Tibial artery (tissue), 4 donors: ENCODE data around the gene LMO4.

Experiments
- DNase-seq, 2 donors: peaks; one replicate each; pipeline ENCODE4 v3.0.0-alpha.2; 2019
- H3K27ac ChIP-seq, 2 donors: fragments of 200-600 bp; sonication (generic) in 1 of 2; 1 replicate in 1 of 2; 2 replicates in 1 of 2; pipeline ENCODE4 v1.5.1; 2018 to 2019; ENCODE audit warnings: mild to moderate bottlenecking in 1 of 2
- H3K27me3 ChIP-seq, 2 donors: fragments of 200-600 bp; sonication (generic) in 1 of 2; one replicate each; pipeline versions ENCODE4 v1.5.1 to v1.6.0; 2016 to 2019
- H3K36me3 ChIP-seq, 3 donors: fragments of 200-600 bp; sonication (generic) in 2 of 3; one replicate each; pipeline ENCODE4 v1.5.1; 2016 to 2019; ENCODE audit warnings: mild to moderate bottlenecking in 2 of 3
- H3K4me1 ChIP-seq, 4 donors: fragments of 200-600 bp; sonication (generic) in 2 of 4; 1 replicate in 3 of 4; 2 replicates in 1 of 4; pipeline ENCODE4 v1.5.1; 2016 to 2019
- H3K4me3 ChIP-seq, 2 donors: fragments of 200-600 bp; sonication (generic) in 1 of 2; 1 replicate in 1 of 2; 2 replicates in 1 of 2; pipeline ENCODE4 v1.5.1; 2018 to 2019; ENCODE audit warnings: mild to moderate bottlenecking in 2 of 2
- H3K9me3 ChIP-seq, 3 donors: fragments of 200-600 bp; sonication (generic) in 1 of 3; one replicate each; pipeline ENCODE4 v1.5.1; 2016 to 2019
- intact Hi-C: fragments of 100-400 bp; cut with DNase I; formaldehyde crosslinking; loops from one replicate; pipeline ENCODE4 v1.15.0; 2023; ENCODE audit warnings: low total_unique reads
- TF ChIP-seq, protein P1 (sequence below), 2 experiments: fragments of 200-600 bp in 1 of 2; fragments of 450-650 bp in 1 of 2; IDR thresholded peaks; one replicate each; pipeline ENCODE4 v1.5.1; 2017 to 2019; ENCODE audit warnings: antibody characterized with exemption in 2 of 2, mild to moderate bottlenecking in 1 of 2, moderate library complexity in 1 of 2

LMO4 gene

DNA sequence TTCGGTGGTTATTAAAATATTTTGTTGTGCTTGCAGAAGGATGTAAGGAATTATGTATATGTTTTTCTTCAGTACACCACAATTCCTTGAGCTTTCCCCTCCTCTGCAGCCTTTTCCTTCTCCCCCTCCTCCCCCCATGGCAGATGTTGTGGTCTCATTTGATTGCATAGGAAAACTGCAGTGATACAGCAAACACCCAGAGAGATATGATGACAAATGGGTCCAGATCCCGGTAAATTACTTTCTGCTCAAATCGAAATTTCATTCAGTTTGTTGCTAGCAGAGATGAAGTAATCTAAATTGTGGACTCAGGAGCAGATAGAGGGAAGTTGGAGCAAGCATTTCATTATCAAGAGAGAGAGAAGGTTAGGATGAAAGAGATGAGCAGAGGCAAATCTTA, 9.9 kb downstream of the LMO4 start:
- H3K4me3 ChIP-seq = no peak overlapping the region
- intact Hi-C loops = loop anchor here (5.0 to 10.0 kb wide), 3 partner anchors 186 to 614 kb away; partner anchors contain the start of genes HS2ST1 and SELENOF
- TF ChIP-seq, protein P1, sequence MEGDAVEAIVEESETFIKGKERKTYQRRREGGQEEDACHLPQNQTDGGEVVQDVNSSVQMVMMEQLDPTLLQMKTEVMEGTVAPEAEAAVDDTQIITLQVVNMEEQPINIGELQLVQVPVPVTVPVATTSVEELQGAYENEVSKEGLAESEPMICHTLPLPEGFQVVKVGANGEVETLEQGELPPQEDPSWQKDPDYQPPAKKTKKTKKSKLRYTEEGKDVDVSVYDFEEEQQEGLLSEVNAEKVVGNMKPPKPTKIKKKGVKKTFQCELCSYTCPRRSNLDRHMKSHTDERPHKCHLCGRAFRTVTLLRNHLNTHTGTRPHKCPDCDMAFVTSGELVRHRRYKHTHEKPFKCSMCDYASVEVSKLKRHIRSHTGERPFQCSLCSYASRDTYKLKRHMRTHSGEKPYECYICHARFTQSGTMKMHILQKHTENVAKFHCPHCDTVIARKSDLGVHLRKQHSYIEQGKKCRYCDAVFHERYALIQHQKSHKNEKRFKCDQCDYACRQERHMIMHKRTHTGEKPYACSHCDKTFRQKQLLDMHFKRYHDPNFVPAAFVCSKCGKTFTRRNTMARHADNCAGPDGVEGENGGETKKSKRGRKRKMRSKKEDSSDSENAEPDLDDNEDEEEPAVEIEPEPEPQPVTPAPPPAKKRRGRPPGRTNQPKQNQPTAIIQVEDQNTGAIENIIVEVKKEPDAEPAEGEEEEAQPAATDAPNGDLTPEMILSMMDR (IDR thresholded peaks at IDR 0.05) = no peak
- H3K27ac ChIP-seq = no peak overlapping the region
- peaks cover 42% of the 10 kb centered on the region in 3 donors for H3K36me3 ChIP-seq
- H3K9me3 ChIP-seq = no peaks in the 10 kb centered on the region
- peaks cover 0 to 69% (median 42%) of the 10 kb centered on the region in 4 donors for H3K4me1 ChIP-seq
- no peaks in the 10 kb centered on the region for H3K27me3 ChIP-seq
- DNase-seq = no peak

DNA sequence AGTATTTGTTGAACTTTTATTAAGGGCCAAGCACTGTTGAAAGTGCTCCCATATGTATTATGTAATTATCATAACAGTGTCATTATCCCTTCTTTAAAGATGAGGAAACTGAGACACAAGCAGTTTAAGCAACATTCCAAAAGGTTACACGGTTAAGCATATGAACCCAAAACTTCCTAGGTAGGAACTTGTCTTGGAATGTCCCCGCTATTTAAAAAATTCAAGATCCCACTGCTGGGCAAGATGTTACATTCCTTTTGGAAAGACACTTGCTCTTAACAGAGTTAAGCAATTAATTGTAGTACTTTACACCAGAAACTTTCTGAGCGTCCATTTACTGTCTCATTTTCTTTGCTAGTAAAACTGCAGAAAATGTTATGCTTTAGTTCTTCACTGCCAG, 15.6 kb downstream of the LMO4 start:
- H3K27ac ChIP-seq = no peak overlapping the region
- H3K4me3 ChIP-seq = no peak overlapping the region
- H3K27me3 ChIP-seq = no peaks in the 10 kb centered on the region
- intact Hi-C loops = no loop called here
- peaks cover 55 to 76% (median 67%) of the 10 kb centered on the region in 3 donors for H3K36me3 ChIP-seq
- no peaks in the 10 kb centered on the region for H3K9me3 ChIP-seq
- no peak for DNase-seq
- TF ChIP-seq, protein P1 (IDR thresholded peaks at IDR 0.05) = no peak
- peaks cover 0 to 22% (median 8%) of the 10 kb centered on the region in 4 donors for H3K4me1 ChIP-seq

DNA sequence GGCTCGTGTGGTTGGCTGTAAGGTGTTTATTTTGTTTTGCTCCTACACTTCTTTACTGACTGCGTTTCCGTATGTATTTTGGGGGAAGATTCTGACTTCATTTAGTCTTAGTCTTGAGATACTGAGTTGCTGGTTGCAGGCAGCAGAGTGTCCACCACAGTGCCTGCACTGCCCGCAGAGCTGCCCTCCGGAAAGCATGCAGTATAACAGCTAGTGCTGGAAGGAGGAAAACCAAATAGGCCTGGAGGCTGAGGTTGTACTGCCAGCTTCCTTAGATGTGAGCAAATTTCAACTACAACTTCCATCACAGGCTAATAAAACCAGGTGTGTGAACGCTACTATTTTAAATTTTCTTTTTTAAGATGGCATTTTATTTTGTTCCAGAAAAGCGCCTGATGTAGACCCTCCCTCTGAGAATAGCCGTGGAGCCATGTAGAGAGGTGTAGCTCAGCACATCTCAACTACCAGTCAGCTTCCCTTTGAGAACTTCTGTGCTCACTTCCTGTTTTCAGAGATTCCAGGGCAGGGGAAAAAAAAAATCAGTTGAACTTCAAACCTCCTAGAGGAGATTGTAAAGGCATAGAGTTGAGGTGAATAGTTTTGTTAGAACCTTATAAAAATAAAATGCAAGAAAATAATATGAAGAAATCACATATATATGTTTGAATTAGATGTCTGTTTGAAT, 17.6 kb downstream of the LMO4 start:
- no peak for DNase-seq
- peaks cover 36 to 55% (median 47%) of the 10 kb centered on the region in 3 donors for H3K36me3 ChIP-seq
- intact Hi-C loops = no loop called here
- H3K4me3 ChIP-seq = no peak overlapping the region
- no peaks in the 10 kb centered on the region for H3K27me3 ChIP-seq
- TF ChIP-seq, protein P1 (IDR thresholded peaks at IDR 0.05) = no peak
- H3K4me1 ChIP-seq = peaks cover 0 to 21% (median 6%) of the 10 kb centered on the region in 4 donors
- no peaks in the 10 kb centered on the region for H3K9me3 ChIP-seq
- no peak overlapping the region for H3K27ac ChIP-seq

DNA sequence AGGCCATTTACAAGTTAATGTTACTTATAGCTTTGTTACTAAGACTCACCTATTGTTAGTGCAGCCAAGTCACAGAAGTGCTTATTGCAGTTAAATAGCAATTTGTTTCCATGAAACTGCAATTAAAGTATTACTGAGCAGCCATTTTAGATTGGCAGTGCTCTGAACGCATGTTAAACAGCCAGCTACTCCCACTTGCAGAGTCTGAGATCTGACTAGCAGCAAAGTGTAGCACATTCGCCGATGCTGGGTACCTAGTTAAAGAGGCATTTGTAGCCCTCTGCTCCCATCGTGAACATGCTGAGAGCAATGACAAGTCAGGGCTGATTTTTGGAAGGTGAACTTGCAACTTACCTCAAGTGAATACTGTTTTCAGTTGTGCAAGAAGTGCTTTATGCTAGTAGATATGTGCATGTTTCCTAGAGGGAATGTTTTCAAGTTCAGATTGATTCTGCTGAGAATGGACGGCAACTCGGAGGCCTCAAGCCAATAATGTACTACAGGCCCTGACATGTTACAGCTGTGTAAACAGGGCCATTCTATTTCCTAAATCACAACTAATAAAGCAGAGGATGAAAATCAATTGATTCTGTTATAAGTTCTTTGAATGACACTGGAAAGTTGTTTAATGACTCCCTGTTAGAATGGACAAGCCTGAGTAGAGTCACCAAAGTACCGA, 19.8 kb downstream of the LMO4 start:
- intact Hi-C loops = no loop called here
- Histone ChIP-seq H3K4me3 (no peak overlapping the region), H3K27me3 (no peaks in the 10 kb centered on the region), H3K9me3 (no peaks in the 10 kb centered on the region), H3K4me1 (peaks cover 0 to 2% (median under 1%) of the 10 kb centered on the region in 4 donors), H3K36me3 (peaks cover 16 to 36% (median 27%) of the 10 kb centered on the region in 3 donors), H3K27ac (no peak overlapping the region)
- DNase-seq = no peak
- TF ChIP-seq, protein P1 (IDR thresholded peaks at IDR 0.05) = no peak

DNA sequence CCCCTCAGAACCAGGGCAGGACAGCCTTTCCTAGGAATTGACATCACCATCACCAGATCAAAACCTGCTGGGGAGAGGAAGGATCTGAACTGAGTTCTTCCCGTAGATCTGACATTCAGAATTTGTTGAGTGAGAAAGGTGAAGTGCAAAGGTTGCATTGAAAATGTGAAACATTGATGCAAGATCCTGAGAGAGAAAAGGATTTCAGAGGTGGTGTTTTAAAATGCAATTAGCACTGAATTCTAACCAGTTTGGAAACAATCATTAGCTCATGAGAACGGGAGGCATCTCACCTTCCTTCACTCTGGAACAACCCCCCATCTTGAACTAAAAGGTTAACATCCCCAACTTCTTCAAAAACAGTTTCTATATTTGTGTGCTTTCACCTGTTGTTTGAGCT, 20.4 kb downstream of the LMO4 start:
- no peak overlapping the region for H3K4me3 ChIP-seq
- intact Hi-C loops = no loop called here
- H3K36me3 ChIP-seq = peaks cover 11 to 30% (median 21%) of the 10 kb centered on the region in 3 donors
- TF ChIP-seq, protein P1 (IDR thresholded peaks at IDR 0.05) = no peak
- no peak overlapping the region for H3K27ac ChIP-seq
- no peak for DNase-seq
- no peaks in the 10 kb centered on the region for H3K9me3 ChIP-seq
- H3K27me3 ChIP-seq = no peaks in the 10 kb centered on the region
- H3K4me1 ChIP-seq = no peaks in the 10 kb centered on the region
